GM06990 (cell line): ENCODE results near the gene KLF12.
A peak's percentile ranks its signal among the peaks of the same experiment; 100 is the strongest.

Experiments
- DNase-seq: peaks from one replicate; pipeline ENCODE4 v3.0.0-alpha.2; 2011; ENCODE audit not compliant: insufficient read length; ENCODE audit errors: extremely low read depth
- H3K27me3 ChIP-seq: replicated peaks from 2 replicates; pipeline ENCODE4 v1.6.0; 2011; ENCODE audit warnings: low read length; ENCODE audit not compliant: control insufficient read depth, insufficient read depth
- H3K36me3 ChIP-seq: 2 replicates; pipeline ENCODE4 v1.5.1; 2011; ENCODE audit warnings: low read length; ENCODE audit not compliant: control insufficient read depth, insufficient read depth
- H3K4me3 ChIP-seq: replicated peaks from 2 replicates; pipeline ENCODE4 v1.5.1; 2011; ENCODE audit warnings: low read depth, mild to moderate bottlenecking, control low read depth, low read length
- TF ChIP-seq, protein P1 (sequence below): IDR thresholded peaks from 2 replicates; pipeline ENCODE4 v1.5.1; 2011; ENCODE audit warnings: low read length, control low read depth, mild to moderate bottlenecking, inconsistent platforms; ENCODE audit not compliant: insufficient read depth, poor library complexity, severe bottlenecking

KLF12 gene

DNA sequence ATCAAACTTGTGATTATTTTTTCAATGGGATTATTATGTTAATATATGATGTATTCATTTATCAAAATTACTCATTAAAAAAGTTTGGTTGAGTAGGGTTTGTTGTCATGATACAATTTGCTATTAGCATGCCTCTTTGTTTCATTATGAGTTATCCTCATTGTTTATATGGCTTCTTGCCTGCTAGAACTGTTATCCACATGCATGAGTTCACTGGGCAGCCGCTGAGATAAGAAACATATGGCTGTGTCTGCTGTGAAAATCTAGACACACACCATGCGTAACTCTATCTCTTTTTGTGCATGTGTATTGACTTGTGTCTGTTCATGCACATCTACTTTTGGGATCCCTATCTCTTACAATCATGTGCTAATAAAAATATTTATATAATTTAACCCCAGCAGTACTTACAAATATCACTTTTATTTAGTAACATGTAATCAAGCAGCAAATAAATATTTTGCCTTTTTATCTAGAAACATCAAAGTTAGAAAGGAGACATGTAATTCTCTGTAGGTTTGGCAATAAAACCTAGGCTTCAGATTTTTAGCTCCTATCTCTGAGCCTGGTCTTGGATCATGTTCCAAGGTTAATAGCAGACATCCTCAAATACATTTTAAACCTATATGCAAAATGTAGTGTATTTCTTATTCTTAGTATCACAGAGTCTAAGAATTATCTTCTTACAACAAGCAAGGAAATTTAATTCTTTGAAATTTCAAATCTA lies 11.2 kb upstream of the KLF12 start:
- Histone ChIP-seq H3K4me3 (no peak overlapping the region), H3K27me3 (no peaks in the 10 kb centered on the region), H3K36me3 (no peaks in the 10 kb centered on the region)
- DNase-seq, result no peak
- TF ChIP-seq, protein P1, sequence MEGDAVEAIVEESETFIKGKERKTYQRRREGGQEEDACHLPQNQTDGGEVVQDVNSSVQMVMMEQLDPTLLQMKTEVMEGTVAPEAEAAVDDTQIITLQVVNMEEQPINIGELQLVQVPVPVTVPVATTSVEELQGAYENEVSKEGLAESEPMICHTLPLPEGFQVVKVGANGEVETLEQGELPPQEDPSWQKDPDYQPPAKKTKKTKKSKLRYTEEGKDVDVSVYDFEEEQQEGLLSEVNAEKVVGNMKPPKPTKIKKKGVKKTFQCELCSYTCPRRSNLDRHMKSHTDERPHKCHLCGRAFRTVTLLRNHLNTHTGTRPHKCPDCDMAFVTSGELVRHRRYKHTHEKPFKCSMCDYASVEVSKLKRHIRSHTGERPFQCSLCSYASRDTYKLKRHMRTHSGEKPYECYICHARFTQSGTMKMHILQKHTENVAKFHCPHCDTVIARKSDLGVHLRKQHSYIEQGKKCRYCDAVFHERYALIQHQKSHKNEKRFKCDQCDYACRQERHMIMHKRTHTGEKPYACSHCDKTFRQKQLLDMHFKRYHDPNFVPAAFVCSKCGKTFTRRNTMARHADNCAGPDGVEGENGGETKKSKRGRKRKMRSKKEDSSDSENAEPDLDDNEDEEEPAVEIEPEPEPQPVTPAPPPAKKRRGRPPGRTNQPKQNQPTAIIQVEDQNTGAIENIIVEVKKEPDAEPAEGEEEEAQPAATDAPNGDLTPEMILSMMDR, result no peak

DNA sequence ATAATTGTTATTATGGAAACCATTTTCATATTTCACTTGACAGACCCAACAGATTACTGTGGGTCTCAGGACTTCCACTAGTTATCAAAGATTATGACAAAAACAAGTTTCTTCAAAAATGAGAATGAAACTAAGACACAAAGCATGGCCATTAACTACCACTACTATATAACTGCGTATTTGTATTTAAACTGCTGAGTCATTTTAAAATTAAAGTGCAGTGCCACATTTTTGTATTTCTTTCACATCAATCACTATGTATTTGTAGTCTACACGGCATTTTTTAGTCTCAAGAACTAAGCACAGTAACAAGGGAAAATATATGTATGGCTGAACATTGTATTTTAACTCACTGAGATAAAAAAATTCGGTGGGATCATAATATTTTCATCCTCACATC lies 10.1 kb upstream of the KLF12 start:
- no peaks in the 10 kb centered on the region for H3K36me3 ChIP-seq
- no peak overlapping the region for H3K4me3 ChIP-seq
- no peaks in the 10 kb centered on the region for H3K27me3 ChIP-seq
- DNase-seq, result no peak
- TF ChIP-seq, protein P1, result no peak

DNA sequence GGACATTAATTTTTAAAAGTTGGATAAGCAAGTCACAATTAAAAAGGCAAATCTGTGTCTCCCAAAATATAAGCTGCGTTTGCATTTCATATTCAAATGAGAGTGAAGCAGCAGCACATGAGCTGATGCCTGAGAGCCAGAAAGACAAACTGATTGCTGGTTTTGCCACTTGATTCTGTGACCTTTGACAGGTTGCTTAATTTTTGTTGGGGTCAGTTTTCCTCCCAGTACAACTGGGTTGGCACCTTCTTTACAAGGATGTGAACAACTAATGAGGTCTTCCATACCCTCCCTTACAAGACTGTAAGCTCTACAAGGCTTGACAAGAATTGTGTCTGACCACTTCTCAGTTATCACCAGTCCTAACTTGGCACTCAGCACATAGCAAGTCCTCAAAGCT lies 8.1 kb upstream of the KLF12 start:
- no peaks in the 10 kb centered on the region for H3K27me3 ChIP-seq
- TF ChIP-seq, protein P1, result no peak
- DNase-seq, result no peak
- no peak overlapping the region for H3K4me3 ChIP-seq
- H3K36me3 ChIP-seq, result no peaks in the 10 kb centered on the region

DNA sequence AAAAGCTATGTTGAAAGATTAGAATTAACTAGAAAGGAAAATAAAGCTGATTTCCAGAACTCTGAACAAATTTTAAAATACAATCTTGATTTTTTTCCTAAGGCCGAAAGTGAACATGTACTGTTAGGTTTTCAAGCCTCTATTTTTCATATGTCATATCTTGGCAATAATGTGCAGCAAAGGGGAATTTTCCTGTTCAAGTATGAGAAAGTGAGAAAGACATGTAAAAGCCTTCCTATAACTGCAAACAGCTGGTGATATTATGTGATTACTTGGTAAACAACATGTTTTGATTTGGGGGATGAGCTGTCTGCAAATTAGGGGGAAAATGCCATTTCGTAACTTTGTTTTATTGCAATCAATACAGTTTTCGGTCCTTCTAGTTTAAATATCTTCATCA lies 4.0 kb upstream of the KLF12 start:
- H3K4me3 ChIP-seq, result no peak overlapping the region

DNA sequence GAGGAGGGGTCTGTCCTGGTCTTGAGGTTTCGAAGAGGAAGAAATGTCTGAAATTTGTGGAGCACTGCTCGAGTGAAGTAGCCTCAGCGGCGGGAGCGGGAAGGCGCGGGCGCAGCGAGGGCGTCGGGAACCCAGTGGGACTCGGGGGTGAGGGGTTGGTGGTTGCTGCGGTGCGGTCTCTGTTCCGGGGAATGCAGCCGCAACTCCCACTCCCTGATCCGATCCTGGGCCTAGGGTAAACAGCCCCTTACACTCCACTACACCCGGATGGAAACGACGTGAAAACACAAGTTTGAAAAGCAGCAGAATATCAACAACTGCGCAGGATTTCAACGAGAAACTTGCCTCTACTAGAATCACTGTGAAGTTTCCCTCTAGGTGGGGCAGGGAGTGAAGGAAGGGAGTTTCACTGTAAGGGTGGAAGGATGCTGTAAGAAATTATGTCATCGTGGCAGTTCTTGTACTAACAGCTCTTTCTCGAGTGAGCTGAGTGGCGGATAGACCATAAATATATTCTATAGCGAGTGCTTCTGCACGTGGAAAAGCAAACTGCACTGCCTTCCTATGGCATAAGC lies 2.0 kb upstream of the KLF12 start:
- H3K4me3 ChIP-seq, result peak overlapping the region; percentile 84
- TF ChIP-seq, protein P1, result no peak
- DNase-seq, result no peak

More for the DNA sequence above, 4.0 kb upstream of the KLF12 start:
- no peaks in the 10 kb centered on the region for H3K27me3 ChIP-seq
- DNase-seq, result no peak
- TF ChIP-seq, protein P1, result no peak
- H3K36me3 ChIP-seq, result no peaks in the 10 kb centered on the region

More for the DNA sequence above, 2.0 kb upstream of the KLF12 start:
- Histone ChIP-seq H3K36me3 (no peaks in the 10 kb centered on the region), H3K27me3 (no peaks in the 10 kb centered on the region)
